Skin epidermis (tissue), 12 donors: ENCODE results near the gene NEMP2.

Experiments used
- H3K27ac ChIP-seq, 21 experiments: fragments of 200-600 bp; sonication (generic) in 11 of 21; one replicate each; pipeline ENCODE4 v1.5.0; 2020; ENCODE audit warnings: mild to moderate bottlenecking in 3 of 21, inconsistent platforms in 2 of 21, moderate library complexity in 2 of 21
- H3K4me3 ChIP-seq, 7 experiments: fragments of 200-600 bp; sonication (generic) in 2 of 7; one replicate each; pipeline ENCODE4 v1.5.0; 2020; ENCODE audit warnings: inconsistent platforms in 2 of 7, mild to moderate bottlenecking in 2 of 7, moderate library complexity in 1 of 7

NEMP2 gene

GRCh38 chr2:190534310-190535120 is at the start of gene NEMP2:
NEMP2 (minus strand) TSS chr2:190534722; CDS start chr2:190534655, 67 bp downstream.
- Histone ChIP-seq H3K27ac (peak within 1 kb of the TSS; percentile 81 to 99 (median 95)), H3K4me3 (peak within 1 kb of the TSS; percentile 49 to 82 (median 78))

GRCh38 chr2:190583507-190584337 is 49.2 kb upstream of the NEMP2 start:
- no peak overlapping the region for H3K27ac ChIP-seq

GRCh38 chr2:190582736-190583506 is 48.4 kb upstream of the NEMP2 start:
- Histone ChIP-seq H3K4me3 (no peak overlapping the region), H3K27ac (no peak overlapping the region)

More at GRCh38 chr2:190583507-190584337, 49.2 kb upstream of the NEMP2 start:
- H3K4me3 ChIP-seq: no peak overlapping the region

GRCh38 chr2:190582019-190582418 is 47.5 kb upstream of the NEMP2 start:
- no peak overlapping the region for H3K27ac ChIP-seq
- no peak overlapping the region for H3K4me3 ChIP-seq

- peak overlapping the region in 6 of 21 experiments; percentile 11 to 79 (median 52) for H3K27ac ChIP-seq
- H3K4me3 ChIP-seq: no peak overlapping the region
These were observed 45.7 kb upstream of the NEMP2 start for GRCh38 chr2:190579915-190580846.

GRCh38 chr2:190579058-190579410 is 44.5 kb upstream of the NEMP2 start:
- peak overlapping the region in 19 of 21 experiments; percentile 1 to 79 (median 49) for H3K27ac ChIP-seq
- no peak overlapping the region for H3K4me3 ChIP-seq

GRCh38 chr2:190578158-190579057 is 43.9 kb upstream of the NEMP2 start:
- H3K4me3 ChIP-seq: no peak overlapping the region
- peak overlapping the region in 19 of 21 experiments; percentile 16 to 79 (median 49) for H3K27ac ChIP-seq

GRCh38 chr2:190576573-190576972 is 42.1 kb upstream of the NEMP2 start:
- Histone ChIP-seq H3K27ac (peak overlapping the region in 11 of 21 experiments; percentile 3 to 79 (median 50)), H3K4me3 (no peak overlapping the region)

GRCh38 chr2:190575263-190575662 is 40.7 kb upstream of the NEMP2 start:
- Histone ChIP-seq H3K4me3 (no peak overlapping the region), H3K27ac (peak overlapping the region in 4 of 21 experiments; percentile 3 to 64 (median 58))

- Histone ChIP-seq H3K4me3 (no peak overlapping the region), H3K27ac (no peak overlapping the region)
These were observed 39.6 kb upstream of the NEMP2 start for GRCh38 chr2:190574169-190574568.

GRCh38 chr2:190572246-190572645 is 37.7 kb upstream of the NEMP2 start:
- Histone ChIP-seq H3K4me3 (no peak overlapping the region), H3K27ac (peak overlapping the region in 4 of 21 experiments; percentile 2 to 30 (median 8))

- Histone ChIP-seq H3K4me3 (no peak overlapping the region), H3K27ac (peak overlapping the region in 5 of 21 experiments; percentile 2 to 50 (median 10))
These were observed 37.2 kb upstream of the NEMP2 start for GRCh38 chr2:190571686-190572085.

- Histone ChIP-seq H3K4me3 (no peak overlapping the region), H3K27ac (peak overlapping the region in 1 of 21 experiments; percentile 9)
These were observed 36.3 kb upstream of the NEMP2 start for GRCh38 chr2:190570871-190571270.

- Histone ChIP-seq H3K27ac (no peak overlapping the region), H3K4me3 (no peak overlapping the region)
These were observed 35.7 kb upstream of the NEMP2 start for GRCh38 chr2:190569994-190570755.

- Histone ChIP-seq H3K27ac (no peak overlapping the region), H3K4me3 (no peak overlapping the region)
These were observed 30.3 kb upstream of the NEMP2 start for GRCh38 chr2:190564838-190565237.

GRCh38 chr2:190563646-190564045 is 29.1 kb upstream of the NEMP2 start:
- H3K27ac ChIP-seq: no peak overlapping the region
- no peak overlapping the region for H3K4me3 ChIP-seq

- Histone ChIP-seq H3K4me3 (no peak overlapping the region), H3K27ac (no peak overlapping the region)
These were observed 28.6 kb upstream of the NEMP2 start for GRCh38 chr2:190563109-190563508.
